H9 (cell line): ENCODE data around the gene FAM43A. TPM values are rescaled to one million over a fixed set of nuclear protein-coding genes. Genes with fewer than 3 reads are reported as not detected.

Experiments used
- DNase-seq: peaks from one replicate; pipeline ENCODE4 v3.0.0-alpha.2; 2017
- H2AFZ ChIP-seq: one replicate; pipeline ENCODE4 v1.6.1; 2013; ENCODE audit warnings: mild to moderate bottlenecking, low read length, control low read depth, moderate library complexity
- H2AK5ac ChIP-seq: 2 replicates; pipeline ENCODE4 v1.6.1; 2013; ENCODE audit warnings: low read length, control low read depth, mixed read lengths; ENCODE audit not compliant: insufficient read length
- H2BK120ac ChIP-seq: one replicate; pipeline ENCODE4 v1.6.1; 2013; ENCODE audit warnings: low read depth, mild to moderate bottlenecking, low read length, control low read depth, inconsistent platforms; ENCODE audit not compliant: poor library complexity, severe bottlenecking
- H2BK12ac ChIP-seq: 2 replicates; pipeline ENCODE4 v1.6.1; 2013; ENCODE audit warnings: low read length, control low read depth, mixed read lengths, low read depth; ENCODE audit not compliant: insufficient read length
- H2BK15ac ChIP-seq: 2 replicates; pipeline ENCODE4 v1.6.1; 2013; ENCODE audit warnings: low read depth, low read length, control low read depth
- H2BK20ac ChIP-seq: one replicate; pipeline ENCODE4 v1.6.1; 2013; ENCODE audit warnings: low read depth, mild to moderate bottlenecking, low read length, control low read depth, inconsistent platforms; ENCODE audit not compliant: poor library complexity, severe bottlenecking
- H2BK5ac ChIP-seq: 2 replicates; pipeline ENCODE4 v1.6.1; 2013; ENCODE audit warnings: low read length, control low read depth, mixed read lengths; ENCODE audit not compliant: insufficient read length
- H3K14ac ChIP-seq: 2 replicates; pipeline ENCODE4 v1.6.1; 2013; ENCODE audit warnings: low read length, control low read depth; ENCODE audit not compliant: insufficient read depth
- H3K18ac ChIP-seq: 2 replicates; pipeline ENCODE4 v1.6.1; 2013; ENCODE audit warnings: low read depth, mild to moderate bottlenecking, mixed read lengths, low read length, control low read depth; ENCODE audit not compliant: insufficient read length
- H3K23ac ChIP-seq: 2 replicates; pipeline ENCODE4 v1.6.1; 2013; ENCODE audit warnings: low read length, control low read depth, mixed read lengths, low read depth; ENCODE audit not compliant: insufficient read length
- H3K23me2 ChIP-seq: 2 replicates; pipeline ENCODE4 v1.6.1; 2013; ENCODE audit warnings: low read depth, mild to moderate bottlenecking, mixed read lengths, low read length, control low read depth; ENCODE audit not compliant: insufficient read length, poor library complexity, severe bottlenecking
- H3K27ac ChIP-seq: 2 replicates; pipeline ENCODE4 v1.5.1; 2013; ENCODE audit warnings: low read length, control low read depth, mixed read lengths, low read depth; ENCODE audit not compliant: insufficient read length
- H3K27me3 ChIP-seq: 2 replicates; pipeline ENCODE4 v1.6.1; 2013; ENCODE audit warnings: low read length, control low read depth, inconsistent platforms; ENCODE audit not compliant: insufficient read depth
- H3K4ac ChIP-seq: 2 replicates; pipeline ENCODE4 v1.6.1; 2013; ENCODE audit warnings: low read depth, mild to moderate bottlenecking, control low read depth, inconsistent platforms, low read length, moderate library complexity
- H3K4me1 ChIP-seq: 2 replicates; pipeline ENCODE4 v1.6.1; 2013; ENCODE audit warnings: low read length, control low read depth, inconsistent platforms; ENCODE audit not compliant: insufficient read depth
- H3K4me2 ChIP-seq: 2 replicates; pipeline ENCODE4 v1.6.1; 2013; ENCODE audit warnings: low read length, control low read depth, mixed read lengths; ENCODE audit not compliant: insufficient read length, insufficient read depth
- H3K56ac ChIP-seq: 2 replicates; pipeline ENCODE4 v1.6.1; 2013; ENCODE audit warnings: low read depth, mild to moderate bottlenecking, mixed read lengths, low read length, control low read depth; ENCODE audit not compliant: insufficient read length
- H3K79me1 ChIP-seq: 2 replicates; pipeline ENCODE4 v1.6.1; 2013; ENCODE audit warnings: low read depth, mild to moderate bottlenecking, moderate library complexity, low read length, control low read depth, inconsistent platforms; ENCODE audit not compliant: insufficient read depth, poor library complexity, severe bottlenecking
- H3K79me2 ChIP-seq: 2 replicates; pipeline ENCODE4 v1.6.1; 2013; ENCODE audit warnings: low read length, control low read depth, inconsistent platforms; ENCODE audit not compliant: insufficient read depth
- H3K9ac ChIP-seq: 2 replicates; pipeline ENCODE4 v1.6.1; 2013; ENCODE audit warnings: low read length, control low read depth, mixed read lengths; ENCODE audit not compliant: insufficient read length; ENCODE audit errors: extremely low read depth
- H3K9me3 ChIP-seq: one replicate; pipeline ENCODE4 v1.6.1; 2013; ENCODE audit warnings: low read depth, low read length, inconsistent platforms; ENCODE audit not compliant: control insufficient read depth
- H3T11ph ChIP-seq: one replicate; pipeline ENCODE4 v1.6.1; 2013; ENCODE audit warnings: mild to moderate bottlenecking, low read length, control low read depth, inconsistent platforms
- H4K20me1 ChIP-seq: one replicate; pipeline ENCODE4 v1.6.1; 2013; ENCODE audit not compliant: control insufficient read depth, insufficient read length, insufficient read depth
- H4K5ac ChIP-seq: 2 replicates; pipeline ENCODE4 v1.6.1; 2013; ENCODE audit warnings: low read depth, mild to moderate bottlenecking, mixed read lengths, low read length, control low read depth; ENCODE audit not compliant: insufficient read length
- H4K8ac ChIP-seq: replicated peaks from 2 replicates; pipeline ENCODE4 v1.6.1; 2013; ENCODE audit warnings: low read length, control low read depth, mixed read lengths, low read depth; ENCODE audit not compliant: insufficient read length
- H4K91ac ChIP-seq: 2 replicates; pipeline ENCODE4 v1.6.1; 2013; ENCODE audit warnings: low read depth, mild to moderate bottlenecking, moderate library complexity, mixed read lengths, low read length, control low read depth; ENCODE audit not compliant: insufficient read length
- H3K27ac Mint-ChIP-seq, 3 experiments: 2 replicates in 2 of 3; 3 replicates in 1 of 3; pipeline ENCODE4 v1.8.0; 2020 to 2021; ENCODE audit warnings: mixed read lengths in 3 of 3, mild to moderate bottlenecking in 1 of 3, moderate library complexity in 1 of 3
- H3K27me3 Mint-ChIP-seq: 2 replicates; pipeline ENCODE4 v1.8.0; 2021; ENCODE audit warnings: low read depth, mild to moderate bottlenecking, moderate library complexity, mixed read lengths
- H3K36me3 Mint-ChIP-seq, 3 experiments: 2 replicates in 2 of 3; 3 replicates in 1 of 3; pipeline ENCODE4 v1.8.0; 2020 to 2021; ENCODE audit warnings: low read depth in 3 of 3, mixed read lengths in 3 of 3; ENCODE audit not compliant: insufficient read depth in 1 of 3
- H3K4me1 Mint-ChIP-seq, 2 experiments: 2 replicates each; pipeline ENCODE4 v1.8.0; 2020; ENCODE audit warnings: mixed read lengths in 2 of 2
- H3K4me3 Mint-ChIP-seq, 2 experiments: 2 replicates in 1 of 2; 3 replicates in 1 of 2; pipeline ENCODE4 v1.8.0; 2020 to 2021; ENCODE audit warnings: mild to moderate bottlenecking in 2 of 2, mixed read lengths in 2 of 2, moderate library complexity in 1 of 2
- H3K9me3 Mint-ChIP-seq, 2 experiments: 2 replicates in 1 of 2; 3 replicates in 1 of 2; pipeline ENCODE4 v1.8.0; 2020; ENCODE audit warnings: mild to moderate bottlenecking in 2 of 2, mixed read lengths in 2 of 2, moderate library complexity in 1 of 2
- CTCF ChIP-seq: fragments of 200-600 bp; sonication (generic); conservative IDR thresholded peaks from 3 replicates; pipeline ENCODE4 v1.8.0; 2021; ENCODE audit warnings: antibody characterized with exemption, mild to moderate bottlenecking
- WGBS: extraction: QIAGEN DNeasy Blood & Tissue Kit; methylation state at CpG from one replicate; pipeline ENCODE4 v1.1.7; 2013; ENCODE audit warnings: missing lambda C conversion rate, low lambda C conversion rate, mixed read lengths; ENCODE audit not compliant: insufficient read length; ENCODE audit errors: extremely low coverage; 5-methylcytosine and 5-hydroxymethylcytosine counted together
- total RNA-seq: library from RNA; stranded (reverse); gene quantifications from 2 replicates; pipeline ENCODE4 v1.2.1, GENCODE V29; 2021

FAM43A gene
- total RNA-seq, 1 experiment from 2014 or later, result 2.7 TPM

- DNase-seq, result no peak
- H2BK12ac ChIP-seq, result no peak overlapping the region
- H3K4ac ChIP-seq, result no peak overlapping the region
- H3K18ac ChIP-seq, result no peak overlapping the region
- peaks cover 4% of the 10 kb centered on the region for H3K23me2 ChIP-seq
- no peak overlapping the region for H3K23ac ChIP-seq
- H2AK5ac ChIP-seq, result no peak overlapping the region
- H3K9me3 Mint-ChIP-seq, result no peaks in the 10 kb centered on the region
- H2AFZ ChIP-seq, result no peak overlapping the region
- H3K9ac ChIP-seq, result no peak overlapping the region
- H3K4me1 Mint-ChIP-seq, result peaks cover 0 to 3% of the 10 kb centered on the region in 2 experiments; a peak in 1 of 4 replicates
- H3K27ac ChIP-seq, result no peak overlapping the region
- no peak overlapping the region for H3K4me2 ChIP-seq
- no peak overlapping the region for H3K56ac ChIP-seq
- no peak overlapping the region for H4K8ac ChIP-seq
- H3K14ac ChIP-seq, result no peak overlapping the region
- no peak overlapping the region for H2BK15ac ChIP-seq
- H3K79me2 ChIP-seq, result no peaks in the 10 kb centered on the region
- H3K4me1 ChIP-seq, result no peaks in the 10 kb centered on the region
- peak overlapping the region in 1 of 3 experiments; percentile 14; a peak in 1 of 7 replicates for H3K27ac Mint-ChIP-seq
- no peak overlapping the region for H2BK120ac ChIP-seq
- no peak overlapping the region for H3K4me3 Mint-ChIP-seq
- no peaks in the 10 kb centered on the region for H3K27me3 Mint-ChIP-seq
- TF ChIP-seq CTCF, result no peak
- no peak overlapping the region for H3T11ph ChIP-seq
- no peak overlapping the region for H2BK20ac ChIP-seq
- no peaks in the 10 kb centered on the region for H3K79me1 ChIP-seq
- H4K91ac ChIP-seq, result no peak overlapping the region
- no peaks in the 10 kb centered on the region for H4K20me1 ChIP-seq
- H3K27me3 ChIP-seq, result no peaks in the 10 kb centered on the region
- no CpG with 5 or more reads among the region's 8 CpGs for WGBS
- H3K9me3 ChIP-seq, result no peaks in the 10 kb centered on the region
- H4K5ac ChIP-seq, result no peak overlapping the region
- no peaks in the 10 kb centered on the region for H3K36me3 Mint-ChIP-seq
- no peak overlapping the region for H2BK5ac ChIP-seq
Measured at GRCh38 chr3:194715022-194715800, 29.5 kb downstream of the FAM43A start.
